ENCODE results near the gene PRM2.
"Not testable (repeated sequence)": the region's sequence is repeated elsewhere in the genome, so short reads cannot be mapped to it uniquely, and the experiment has no call there.

Gene PRM2

DNA sequence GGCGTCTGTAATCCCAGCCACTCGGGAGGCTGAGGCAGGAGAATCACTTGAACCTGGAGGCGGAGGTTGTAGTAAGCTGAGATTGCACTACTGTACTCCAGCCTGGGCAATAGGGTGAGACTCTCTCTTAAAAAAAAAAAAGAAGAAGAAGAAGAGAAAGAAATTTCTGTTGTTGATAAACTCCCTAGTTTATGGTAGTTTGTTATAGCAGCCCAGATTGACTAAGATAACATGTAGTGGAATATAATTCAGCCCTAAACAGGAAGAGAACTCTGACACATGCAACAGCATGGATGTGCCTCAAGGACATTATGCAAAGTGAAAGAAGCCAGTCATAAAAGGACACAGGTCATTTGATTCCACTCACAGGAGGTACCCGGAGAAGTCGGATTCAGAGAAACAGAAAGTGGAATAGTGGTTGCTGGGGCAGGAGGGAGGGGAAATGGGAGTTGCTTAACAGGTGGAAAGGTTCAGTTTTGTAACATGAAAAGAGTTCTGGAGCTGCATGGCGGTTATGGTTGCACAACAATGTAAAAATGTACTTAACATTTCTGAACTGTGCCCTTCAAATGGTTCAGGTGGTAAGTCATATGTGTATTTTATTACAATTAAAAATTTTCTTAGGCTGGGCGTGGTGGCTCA lies 30.8 kb upstream of the PRM2 start:
- no peak for DNase-seq

DNA sequence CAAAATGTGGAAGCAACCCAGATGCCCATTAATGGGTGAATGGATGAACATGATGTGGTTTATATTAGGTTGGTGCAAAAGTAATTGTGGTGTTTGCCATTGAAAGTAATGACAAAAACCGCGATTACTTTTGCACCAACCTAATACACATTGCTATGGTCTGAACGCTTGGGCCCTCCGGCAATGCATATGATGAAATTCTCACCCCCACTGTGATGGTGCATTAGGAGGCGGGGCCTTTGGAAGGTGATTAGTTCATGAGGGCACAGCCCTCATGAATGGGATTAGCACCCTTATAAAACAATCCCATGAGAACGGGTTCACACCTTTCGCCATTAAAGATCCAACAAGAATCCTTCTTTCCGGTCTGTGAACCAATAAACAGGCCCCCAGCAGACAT lies 30.1 kb upstream of the PRM2 start:
- DNase-seq, result no peak

DNA sequence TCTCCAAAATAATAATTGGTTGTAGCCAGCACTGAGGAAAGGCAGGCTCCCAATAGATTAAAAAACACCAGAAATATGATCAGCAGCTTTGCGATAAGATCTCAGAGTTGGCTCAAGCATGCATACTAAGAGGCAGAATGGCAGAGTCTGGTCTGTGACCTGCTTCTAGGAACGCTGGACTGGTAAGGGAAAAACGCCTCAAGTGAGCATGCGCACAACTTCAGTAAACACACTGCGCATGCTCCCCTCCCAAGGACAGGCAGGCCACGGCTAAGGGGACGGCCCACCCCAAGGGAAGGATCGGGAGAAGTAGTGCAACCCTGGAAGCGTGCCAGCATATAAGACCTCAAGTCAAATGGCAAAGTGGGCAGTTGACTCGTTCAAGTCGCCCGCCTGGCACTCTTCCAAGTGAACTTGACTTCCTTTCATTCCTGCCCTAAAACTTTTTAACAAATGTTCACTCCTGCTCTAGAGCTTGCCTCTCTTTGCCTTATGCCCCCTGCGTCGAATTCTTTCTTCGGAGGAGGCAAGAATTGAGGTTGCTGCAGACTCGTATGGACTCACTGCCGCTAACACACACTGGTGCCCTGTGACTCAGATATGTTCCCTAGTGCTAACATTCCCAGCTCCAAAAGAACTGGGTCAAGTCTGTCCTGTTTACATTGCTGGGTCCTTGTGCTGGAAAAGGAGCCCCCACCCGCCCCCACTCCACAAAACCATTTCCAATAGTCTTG lies 27.3 kb upstream of the PRM2 start:
- no peak for DNase-seq

DNA sequence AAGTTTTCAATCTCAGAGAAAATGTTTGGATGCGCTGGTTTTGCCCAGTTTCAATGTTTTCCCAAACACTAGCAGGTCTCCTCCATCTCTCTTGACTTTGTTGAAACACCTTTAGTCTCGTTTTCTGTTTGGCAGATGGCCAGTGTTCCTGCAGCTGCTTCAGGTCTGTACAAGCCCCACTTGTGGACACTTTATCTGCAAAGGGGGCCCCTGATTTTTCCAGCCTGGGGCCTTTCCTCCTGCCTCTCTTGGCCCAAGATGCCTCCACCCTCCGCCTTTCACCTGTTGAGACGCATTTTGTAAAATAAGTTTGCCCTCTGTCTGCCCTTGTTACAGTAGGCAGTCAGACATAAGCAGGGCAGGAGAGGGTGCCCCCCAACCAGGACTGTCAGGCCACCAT lies 26.7 kb upstream of the PRM2 start:
- no peak for DNase-seq

DNA sequence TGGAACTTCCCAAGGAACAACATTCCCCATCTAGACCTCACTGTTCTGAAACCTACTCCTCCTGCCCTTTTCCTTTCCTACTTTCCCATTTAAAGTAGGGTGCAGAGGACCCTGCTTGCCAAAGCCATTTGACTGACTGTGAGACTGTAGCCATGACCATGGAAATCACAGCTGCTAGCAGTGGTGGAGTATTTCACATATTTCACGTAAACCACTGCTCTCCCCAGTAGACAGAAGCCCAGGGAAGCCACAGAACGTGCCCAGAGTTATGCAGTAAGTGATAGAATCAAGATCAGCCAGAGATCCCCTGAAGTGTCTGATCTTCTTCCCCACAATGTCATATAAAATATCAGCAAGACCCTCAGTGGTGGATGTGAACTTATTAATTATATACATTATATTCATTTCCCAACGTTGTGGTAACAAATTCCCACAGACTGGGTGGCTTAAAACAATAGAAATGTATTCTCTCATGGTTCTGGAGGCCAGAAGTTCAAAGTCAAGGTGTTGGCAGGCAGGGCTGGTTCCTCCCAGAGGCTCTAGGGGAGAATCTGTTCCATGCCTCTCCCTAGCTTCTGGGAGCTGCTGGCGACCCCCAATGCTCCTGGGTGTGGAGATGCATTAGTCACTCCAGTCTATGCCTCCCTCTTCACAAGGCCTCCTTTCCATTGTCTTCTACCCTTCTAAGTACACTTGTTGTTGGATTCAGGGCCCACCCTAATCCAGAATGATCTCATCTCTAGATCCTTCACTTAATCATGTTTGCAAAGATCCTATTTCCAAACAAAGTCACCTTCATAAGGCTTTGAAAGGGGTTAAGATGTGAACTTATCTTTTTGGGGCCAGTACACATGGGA lies 25.6 kb upstream of the PRM2 start:
- DNase-seq, result no peak

DNA sequence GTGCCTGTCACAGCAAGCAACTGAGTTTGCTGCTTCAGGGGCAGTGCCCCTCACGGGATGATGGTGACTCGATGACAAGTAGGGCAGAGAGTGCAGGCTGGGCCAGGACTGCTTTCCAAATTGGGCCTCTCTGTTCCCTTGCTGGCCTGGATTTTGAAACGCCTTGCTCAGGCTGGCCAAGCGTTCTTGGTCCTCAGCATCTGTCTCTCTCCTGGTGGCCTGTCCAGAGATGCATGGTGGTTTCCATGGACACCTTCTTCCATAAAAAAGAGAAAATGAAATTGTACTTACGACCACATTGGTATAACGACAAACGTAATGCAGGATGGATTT lies 24.2 kb upstream of the PRM2 start:
- DNase-seq, result no peak

DNA sequence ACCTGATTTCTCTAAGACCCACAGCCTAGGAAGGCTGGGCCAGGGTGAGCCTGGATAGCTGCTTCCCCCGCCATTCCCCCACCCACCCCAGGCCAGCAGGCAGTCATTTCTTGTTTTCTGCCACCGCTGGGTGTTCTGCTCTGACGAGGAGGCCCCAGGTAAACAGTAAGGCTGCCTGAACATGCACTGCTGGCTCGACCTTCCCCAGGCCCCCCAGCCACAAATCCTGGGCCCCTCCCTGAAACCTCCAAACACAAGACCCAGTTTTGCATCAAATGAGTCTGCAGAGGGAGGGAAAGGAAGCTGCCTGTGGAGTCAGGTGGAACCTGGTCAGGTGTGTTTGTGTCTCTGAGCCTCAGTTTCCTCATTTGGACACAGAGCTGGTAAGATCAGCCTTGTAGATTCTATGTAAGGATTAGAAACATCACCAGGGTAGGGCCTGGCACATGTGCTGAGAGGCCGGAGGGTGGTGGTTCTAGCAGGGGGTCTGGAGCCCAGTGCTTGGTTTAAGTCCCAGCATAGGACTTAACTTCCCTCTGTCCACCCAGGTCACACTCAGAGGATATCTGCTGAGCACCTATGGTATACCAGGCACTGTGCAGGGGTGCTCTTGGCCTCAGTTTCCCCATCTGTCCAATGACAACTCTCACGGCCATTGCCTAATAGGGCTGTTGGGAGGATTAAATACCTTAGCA lies 23.7 kb upstream of the PRM2 start:
- no peak for DNase-seq

DNA sequence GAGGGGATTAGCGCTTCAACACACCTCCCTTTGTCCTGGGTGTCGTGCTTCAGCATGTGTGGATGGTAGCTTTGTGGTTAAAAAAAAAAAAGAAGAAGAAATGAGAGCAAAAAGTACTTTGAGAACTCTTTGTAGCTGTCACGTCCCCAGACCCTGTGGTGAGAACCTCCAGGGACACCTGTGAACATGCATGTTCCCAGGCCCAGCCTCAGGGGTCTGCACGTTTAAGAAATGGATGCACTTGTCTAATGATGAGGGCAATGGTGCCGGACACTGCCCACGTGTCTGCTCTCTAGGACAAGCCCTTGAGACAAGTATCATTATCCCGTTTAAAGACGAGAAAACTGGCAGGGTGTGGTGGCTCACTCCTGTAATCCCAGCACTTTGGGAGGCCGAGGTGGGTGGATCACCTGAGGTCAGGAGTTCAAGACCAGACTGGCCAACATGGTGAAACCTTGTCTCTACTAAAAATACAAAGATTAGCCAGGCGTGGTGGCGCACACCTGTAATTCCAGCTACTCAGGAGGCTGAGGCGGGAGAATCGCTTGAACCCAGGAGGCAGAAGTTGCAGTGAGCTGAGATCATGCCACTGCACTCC lies 22.8 kb upstream of the PRM2 start:
- DNase-seq, result not testable (repeated sequence)

DNA sequence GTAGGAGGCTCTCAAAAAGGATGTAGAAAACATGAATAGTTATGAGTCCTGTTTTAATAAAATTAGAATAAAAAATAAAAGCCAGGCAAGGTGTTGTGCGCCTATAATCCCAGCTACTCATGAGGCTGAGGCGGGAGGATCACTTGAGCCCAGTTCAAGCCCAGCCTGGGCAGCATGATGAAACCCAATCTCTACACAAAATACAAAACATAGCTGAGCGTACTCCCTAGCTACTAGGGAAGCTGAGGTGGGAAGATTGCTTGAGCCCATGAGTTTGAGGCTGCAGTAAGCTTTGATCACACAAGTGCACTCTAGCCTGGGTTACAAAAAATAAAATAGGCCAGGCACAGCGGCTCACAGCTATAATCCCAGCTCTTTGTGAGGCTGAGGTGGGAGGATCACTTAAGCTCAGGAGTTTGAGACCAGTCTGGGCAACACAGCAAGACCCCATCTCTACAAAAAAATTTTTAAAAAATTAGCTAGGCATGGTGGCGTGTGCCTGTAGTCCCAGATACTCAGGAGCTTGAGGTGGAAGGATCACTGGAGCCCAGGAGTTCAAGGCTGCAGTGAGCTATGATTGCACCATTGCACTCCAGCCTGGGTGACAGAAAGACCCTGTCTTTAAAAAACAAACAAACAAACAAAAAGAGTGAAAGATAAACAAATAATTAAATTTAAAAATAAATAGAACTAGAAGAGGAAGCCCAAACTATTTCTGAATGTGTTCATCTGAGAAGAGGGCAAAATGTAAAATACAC lies 22.0 kb upstream of the PRM2 start:
- DNase-seq, result no peak

DNA sequence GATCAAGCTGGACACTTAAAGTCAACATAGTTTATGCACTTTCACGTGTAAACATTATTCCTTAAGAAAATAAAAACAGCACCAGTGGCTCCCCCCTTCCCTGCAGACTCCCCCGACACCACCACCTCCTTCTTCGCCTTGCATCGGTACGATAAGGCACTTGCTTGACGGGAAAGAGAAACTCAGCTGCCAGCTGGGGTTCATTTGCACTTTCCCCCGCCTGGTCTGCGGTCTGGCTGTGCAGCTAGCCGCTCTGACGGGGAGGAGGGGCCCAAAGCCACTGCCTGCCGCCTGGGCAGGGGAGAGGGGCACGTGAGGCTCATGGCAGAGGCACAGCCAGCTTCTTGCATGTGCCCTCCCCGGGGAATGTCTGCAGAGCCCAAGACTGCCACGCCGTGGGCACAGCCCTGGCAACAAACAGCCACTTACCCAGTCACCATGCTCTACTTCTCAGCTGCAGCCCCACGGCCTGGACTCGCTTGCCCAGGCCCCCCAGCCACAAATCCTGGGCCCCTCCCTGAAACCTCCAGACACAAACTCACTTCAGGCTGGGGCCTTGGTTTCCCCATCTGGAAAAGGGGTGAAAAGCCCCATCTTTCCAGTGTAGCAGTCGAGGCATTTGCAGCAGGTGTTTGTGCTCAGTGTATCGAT lies 21.3 kb upstream of the PRM2 start:
- no peak for DNase-seq

DNA sequence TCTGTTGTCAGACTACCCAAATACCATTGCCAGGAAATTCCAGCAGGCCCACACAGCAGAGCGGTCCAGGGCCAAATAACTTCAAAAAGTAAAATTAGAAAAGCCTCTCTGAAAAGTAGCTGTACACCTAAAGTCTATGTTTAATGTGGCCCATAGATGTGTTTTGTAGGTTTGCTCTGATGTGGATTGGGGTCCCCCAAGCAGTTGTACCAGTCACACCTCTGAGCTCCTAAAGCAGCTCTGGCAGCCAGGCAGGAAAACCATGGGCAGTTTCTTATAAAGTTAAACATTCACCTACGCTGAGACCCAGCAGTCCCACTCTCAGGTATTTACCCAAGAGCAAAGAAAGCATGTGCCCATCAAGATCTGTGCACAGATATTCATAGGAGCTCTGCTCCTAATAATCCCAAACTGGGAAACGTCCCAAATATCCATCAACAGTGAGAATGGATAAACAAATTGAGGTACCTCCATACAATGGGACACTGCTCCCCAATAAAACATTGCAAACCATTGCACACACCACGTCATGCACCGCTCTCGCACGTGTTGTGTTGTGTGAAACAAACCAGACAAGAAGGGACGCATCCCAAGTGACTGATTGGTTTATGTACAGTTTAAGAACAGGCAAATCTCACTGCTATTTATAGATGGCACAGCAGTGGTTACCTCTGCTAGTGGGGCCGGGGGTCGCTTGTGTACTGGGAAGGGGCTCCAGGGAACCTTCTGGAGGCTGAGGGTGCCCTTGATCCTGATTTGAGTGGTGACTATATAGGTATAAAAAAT lies 20.6 kb upstream of the PRM2 start:
- no peak for DNase-seq

DNA sequence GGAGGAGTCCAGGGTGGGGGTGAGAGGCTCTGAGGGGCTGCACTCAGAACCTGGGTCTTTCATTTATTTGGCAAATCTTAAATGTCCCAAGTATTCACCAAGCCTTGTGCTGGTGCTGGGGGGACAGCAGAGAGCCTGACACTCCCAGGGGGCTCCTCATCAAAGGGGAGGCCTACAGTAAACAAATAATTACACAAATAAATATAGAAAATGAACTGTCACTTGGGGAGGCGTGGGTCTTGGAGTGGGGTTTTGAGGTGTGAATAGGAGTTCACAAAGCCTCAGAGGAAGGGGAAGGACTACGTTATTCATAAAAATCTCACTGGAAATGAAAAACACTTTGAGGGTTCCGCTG lies 20.0 kb upstream of the PRM2 start:
- DNase-seq, result no peak

DNA sequence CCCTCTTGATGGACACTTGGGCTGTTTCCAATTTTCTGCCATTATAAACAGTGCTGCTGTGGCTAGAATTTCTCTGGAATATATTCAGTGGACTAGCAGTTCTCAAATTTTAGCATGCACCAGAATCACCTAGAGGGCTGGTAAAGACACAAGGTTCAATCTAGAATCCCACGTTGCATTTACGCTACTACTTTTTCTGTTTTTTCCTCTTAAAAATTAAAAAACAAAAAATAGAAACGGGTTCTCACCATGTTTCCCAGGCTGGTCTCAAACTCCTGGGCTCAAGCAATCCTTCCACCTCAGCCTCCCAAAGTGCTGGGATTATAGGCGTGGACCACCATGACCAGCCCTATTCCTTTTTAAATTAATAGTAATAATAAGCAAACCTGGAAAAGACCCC lies 19.4 kb upstream of the PRM2 start:
- DNase-seq, result no peak

DNA sequence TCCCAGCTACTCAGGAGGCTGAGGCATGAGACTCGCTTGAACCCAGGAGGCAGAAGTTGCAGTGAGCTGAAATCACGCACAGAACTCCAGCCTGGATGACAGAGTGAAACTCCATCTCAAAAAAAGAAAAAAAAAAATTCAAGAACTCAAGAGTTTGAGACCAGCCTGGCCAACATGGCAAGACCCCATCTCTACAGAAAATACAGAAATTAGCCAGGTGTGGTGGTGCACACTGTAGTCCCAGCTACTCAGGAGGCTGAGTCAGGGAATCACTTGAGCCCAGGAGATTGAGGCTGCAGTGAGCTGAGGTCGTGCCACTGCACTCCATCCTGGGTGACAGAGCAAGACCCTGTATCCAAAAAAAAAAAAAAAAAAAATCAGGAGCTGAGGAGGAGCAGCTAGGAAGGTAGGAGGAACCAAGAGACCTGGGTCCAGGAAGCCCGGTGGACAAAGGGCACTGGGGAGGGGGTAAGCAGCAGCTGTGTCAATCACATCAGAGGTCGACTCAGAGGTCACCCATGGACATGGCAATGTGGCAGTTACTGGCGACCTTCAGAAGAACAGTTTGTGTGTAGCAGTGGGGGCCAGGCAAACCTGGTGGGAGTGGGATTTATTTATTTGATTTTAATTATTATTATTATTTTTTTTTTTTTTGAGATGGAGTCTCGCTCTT lies 15.9 kb upstream of the PRM2 start:
- no peak for DNase-seq

DNA sequence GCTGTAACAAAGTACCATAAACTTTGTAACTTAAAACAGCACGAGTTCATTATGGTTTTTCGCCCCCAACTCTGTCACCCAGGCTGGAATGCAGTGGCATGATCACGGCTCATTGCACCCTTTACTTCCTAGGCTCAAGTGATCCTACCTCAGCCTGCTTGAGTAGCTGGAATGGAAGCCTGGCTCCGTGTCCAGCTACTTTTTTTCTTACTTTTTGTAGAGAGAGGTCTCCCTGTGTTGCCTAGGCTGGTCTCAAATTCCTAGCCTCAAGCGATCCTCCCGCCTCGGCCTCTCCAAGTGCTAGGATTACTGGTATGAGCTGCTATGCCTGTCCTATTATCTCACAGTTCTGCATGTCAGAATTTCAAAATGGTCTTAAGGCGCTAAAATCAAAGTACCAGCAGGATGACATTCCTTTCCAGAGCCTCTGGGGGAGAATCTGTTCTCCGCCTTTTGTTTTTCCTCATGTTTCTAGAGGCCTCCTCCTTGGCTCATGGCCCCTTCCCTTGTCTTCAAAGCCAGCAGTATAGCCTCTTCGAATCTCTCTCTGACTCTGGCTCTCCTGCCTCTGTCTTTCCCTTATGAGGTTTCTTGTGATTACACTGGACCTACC lies 14.9 kb upstream of the PRM2 start:
- no peak for DNase-seq

DNA sequence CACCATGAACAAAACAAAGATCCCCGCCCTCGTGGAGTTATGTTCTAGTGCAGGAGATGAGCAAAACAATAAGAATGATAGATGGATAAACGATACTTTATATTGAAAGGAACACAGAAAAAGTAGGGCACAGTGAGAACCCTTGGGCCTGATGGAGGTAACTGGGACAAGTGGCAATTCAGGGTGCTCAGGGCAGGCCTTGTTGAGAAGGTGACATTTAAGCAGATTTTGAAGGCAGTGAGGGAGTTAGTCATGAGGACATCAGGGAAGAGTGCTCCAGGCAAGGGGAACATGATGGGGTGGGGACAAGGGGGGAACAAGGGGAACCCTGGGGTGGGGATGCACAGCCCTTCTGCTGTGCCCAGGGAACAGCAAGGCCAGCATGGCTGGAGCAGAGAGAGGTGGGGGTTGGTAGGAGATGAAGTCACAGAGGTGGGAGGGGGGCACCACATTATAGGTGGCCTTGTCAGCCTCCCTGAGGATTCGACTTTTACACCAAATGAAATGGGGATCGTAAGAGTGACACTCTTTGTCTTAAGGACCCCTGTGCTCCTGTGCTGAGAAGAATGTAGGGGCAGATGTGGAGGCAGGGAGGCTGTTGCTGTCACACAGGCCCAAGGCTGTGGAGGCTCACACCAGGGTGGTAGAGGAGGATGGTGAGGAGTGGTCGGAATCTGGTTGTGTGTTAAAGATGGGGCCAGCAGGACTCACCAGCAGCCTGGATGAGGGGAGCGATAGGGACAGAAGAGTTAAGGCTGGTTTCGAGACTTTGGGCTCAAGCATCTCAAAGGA lies 14.0 kb upstream of the PRM2 start:
- DNase-seq, result no peak

DNA sequence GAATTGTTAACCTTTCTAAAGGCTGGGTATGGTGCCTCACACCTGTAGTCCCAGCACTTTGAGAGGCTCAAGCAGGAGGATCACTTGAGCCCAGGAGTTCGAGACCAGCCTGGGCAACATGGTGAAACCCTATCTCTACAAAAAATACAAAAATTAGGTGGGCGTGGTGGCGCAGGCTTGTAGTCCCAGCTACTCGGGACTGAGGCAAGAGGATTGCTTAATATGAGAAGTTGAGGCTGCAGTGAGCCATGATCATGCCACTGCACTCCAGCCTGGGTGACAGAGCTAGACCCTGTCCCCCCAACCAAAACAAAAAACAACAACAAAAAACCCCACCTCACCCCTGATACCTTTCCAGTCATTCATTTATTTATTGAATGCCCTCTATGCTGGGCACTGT lies 13.4 kb upstream of the PRM2 start:
- not testable (repeated sequence) for DNase-seq

DNA sequence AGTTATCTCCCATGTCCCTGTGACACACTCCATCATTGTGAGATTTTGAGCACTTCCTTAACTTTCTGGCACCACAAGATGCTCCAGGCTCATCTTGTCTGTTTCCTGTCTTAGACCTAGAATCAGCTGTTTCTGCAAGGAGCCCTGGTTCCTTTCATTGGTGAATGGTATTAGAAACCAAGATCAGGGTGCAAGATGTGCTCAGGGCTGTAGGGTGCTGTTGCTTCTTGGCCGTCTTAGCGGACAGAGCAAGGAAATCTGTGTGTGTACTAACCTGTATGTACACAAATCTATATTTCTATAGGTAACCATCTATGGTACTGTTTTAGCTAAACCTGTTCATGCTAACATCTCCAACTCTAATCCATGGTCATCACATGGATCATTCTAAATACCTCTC lies 12.9 kb upstream of the PRM2 start:
- no peak for DNase-seq

DNA sequence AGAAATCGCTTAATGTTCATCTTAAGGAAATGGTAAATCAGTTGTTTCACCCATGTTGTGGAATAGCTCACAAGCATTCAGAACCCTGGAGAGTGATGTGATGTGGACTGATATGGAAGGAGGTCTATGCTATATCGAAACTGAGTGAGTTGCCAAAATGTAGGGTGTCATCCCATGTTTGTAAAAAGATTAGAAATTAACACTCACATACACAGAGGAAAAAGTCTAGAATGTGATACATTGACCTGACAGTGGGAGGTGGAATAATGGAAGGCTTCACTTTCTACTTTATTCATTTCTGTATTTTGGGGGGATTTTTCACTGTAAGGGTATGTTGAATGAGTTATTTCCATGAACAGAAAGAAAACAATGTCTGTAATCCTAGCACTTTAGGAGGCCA lies 9.6 kb upstream of the PRM2 start:
- DNase-seq, result no peak

Data from NCI-H1930 (cell line).